Measurements from ENCODE around the gene RPS6KB2.

The RPS6KB2 gene

DNA sequence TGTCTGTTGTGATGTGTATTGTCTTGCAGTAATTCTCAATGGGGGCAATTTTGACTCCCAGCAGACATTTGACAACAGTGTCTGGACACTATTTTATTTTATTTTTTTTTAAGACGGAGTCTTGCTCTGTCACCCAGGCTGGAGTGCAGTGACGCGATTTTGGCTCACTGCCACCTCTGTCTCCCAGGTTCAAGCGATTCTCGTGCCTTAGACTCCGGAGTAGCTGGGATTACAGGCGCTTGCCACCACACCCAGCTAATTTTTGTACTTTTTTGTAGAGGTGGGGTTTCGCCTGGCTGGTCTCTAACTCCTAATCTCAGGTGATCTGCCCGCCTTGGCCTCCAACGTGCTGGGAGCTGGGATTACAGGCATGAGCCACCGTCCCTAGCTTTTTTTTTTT lies 1.4 kb downstream of the RPS6KB2 start:
- DNase-seq = no peak

DNA sequence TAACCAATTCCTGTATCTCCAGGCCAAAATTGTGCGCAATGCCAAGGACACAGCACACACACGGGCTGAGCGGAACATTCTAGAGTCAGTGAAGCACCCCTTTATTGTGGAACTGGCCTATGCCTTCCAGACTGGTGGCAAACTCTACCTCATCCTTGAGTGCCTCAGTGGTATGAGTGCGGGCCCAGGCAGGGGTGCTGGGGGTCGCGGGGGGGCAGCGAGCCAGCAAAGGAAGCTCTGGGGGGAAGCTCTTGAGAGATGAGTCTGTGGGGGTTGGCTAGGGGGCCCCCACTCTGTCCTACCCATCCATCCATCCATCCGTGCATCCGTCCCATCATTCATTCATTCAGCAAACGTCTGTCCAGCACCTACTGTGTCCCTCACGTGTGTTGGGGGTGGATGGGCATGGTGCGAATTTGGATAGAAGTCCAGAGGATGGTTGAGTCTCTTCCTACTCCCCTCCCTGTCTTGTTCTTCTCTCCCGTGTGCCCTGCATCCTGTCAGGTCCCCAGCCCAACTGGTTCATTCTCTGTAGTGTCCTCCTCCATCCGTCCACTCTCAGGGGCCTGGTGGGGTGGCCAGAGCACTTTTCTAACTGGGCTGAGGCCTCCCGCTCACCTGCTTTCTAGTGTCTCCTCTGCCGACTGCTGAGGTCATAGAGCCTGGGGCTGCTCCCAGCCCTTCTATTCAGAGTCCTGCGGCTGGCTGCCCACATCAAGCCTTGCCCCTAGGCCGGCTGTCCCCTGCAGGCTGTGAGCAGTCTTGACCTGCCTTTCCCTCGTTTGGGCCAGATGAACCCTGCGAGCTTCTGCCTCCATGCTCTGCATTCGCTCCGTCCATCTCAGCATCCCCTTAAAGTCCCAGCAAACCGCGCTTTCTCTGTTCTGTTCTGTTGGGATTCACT lies 3.3 kb downstream of the RPS6KB2 start:
- DNase-seq = no peak

DNA sequence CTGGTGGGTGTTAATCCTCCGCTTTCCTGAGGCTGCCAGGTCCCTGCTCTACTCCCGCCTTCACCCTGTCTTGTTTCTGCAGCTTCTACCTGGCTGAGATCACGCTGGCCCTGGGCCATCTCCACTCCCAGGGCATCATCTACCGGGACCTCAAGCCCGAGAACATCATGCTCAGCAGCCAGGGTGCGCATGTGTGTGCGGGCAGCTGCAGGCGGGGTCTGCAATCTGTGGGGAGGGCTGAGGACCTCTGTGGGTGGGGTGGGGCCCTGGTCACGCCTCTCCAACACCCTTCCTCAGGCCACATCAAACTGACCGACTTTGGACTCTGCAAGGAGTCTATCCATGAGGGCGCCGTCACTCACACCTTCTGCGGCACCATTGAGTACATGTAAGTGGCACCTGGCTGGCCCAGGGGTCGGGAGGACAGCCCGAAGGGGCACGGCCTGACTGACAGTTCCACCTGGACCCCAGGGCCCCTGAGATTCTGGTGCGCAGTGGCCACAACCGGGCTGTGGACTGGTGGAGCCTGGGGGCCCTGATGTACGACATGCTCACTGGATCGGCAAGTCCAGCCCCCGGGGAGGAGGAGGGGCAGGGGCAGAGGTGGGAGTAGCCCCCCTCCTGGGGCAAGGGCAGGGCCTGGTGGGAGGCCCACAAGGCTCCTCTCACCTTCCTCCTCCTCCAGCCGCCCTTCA lies 4.5 kb downstream of the RPS6KB2 start:
- no peak for DNase-seq

DNA sequence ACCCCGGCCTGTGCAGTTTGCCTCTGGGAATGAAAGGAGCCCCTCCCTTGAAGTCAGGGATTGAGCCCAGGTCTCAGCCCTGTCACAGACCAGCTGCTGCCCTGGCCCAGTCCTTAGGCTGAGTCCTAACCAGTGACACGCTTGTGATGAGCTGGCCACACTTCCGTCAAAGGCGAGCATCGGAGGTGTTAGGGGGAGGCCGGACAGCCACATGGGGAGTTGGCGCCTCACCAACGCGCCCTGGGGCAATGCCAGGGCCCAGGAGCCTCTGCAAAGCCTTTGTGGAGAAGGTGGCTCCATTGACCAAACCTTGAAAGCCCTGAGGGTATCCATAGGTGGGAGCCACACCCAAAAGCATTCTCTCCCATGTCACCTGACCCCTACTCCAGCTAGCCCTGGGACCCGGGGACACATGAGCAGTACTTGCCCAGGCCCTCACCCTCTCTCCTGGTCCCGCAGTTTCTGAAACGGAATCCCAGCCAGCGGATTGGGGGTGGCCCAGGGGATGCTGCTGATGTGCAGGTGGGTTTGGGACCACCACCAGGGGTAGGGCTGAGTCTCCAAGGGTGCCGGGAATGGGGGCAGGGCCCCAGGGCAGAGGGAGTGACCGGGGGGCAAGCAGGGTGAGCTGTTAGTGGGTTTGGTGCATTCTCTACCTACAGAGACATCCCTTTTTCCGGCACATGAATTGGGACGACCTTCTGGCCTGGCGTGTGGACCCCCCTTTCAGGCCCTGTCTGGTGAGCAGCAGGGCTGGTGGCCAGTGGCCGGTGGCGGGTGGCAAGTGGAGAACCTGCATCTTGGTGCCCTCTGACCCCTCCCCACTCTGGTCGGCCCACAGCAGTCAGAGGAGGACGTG lies 5.5 kb downstream of the RPS6KB2 start:
- no peak for DNase-seq

DNA sequence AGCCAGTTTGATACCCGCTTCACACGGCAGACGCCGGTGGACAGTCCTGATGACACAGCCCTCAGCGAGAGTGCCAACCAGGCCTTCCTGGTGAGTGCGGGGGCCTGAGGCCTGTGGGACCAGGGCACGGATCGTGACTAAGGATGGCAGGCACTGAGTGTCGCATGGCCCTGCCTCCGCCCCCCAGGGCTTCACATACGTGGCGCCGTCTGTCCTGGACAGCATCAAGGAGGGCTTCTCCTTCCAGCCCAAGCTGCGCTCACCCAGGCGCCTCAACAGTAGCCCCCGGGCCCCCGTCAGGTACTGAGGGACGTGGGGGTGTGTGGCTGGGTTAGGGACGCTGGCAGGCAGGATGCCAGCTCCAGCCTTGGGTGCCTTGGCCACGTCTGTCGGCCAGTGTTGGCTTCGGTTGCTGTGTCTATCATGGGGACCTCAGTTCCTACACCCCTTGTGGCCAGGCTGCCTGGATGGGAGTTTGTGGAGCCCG lies 6.1 kb downstream of the RPS6KB2 start:
- DNase-seq = no peak

DNA sequence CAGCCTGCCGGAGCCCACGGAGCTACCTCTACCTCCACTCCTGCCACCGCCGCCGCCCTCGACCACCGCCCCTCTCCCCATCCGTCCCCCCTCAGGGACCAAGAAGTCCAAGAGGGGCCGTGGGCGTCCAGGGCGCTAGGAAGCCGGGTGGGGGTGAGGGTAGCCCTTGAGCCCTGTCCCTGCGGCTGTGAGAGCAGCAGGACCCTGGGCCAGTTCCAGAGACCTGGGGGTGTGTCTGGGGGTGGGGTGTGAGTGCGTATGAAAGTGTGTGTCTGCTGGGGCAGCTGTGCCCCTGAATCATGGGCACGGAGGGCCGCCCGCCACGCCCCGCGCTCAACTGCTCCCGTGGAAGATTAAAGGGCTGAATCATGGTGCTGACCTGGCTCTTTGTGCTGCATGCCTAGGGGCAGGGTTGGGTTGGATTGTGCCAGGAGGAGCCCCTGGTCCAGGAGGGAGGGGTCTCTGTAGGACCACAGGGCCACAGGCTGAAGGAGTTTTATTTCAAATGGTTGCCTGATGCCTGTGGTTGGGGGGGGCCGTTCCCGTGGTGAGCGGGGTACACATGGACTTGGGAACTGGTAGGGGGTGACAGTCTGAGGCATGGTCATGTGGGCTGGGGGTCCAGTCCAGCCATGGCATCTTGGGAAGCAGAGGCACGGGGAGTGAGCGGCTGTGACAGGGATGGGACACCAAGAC lies 6.9 kb downstream of the RPS6KB2 start:
- DNase-seq = no peak

DNA sequence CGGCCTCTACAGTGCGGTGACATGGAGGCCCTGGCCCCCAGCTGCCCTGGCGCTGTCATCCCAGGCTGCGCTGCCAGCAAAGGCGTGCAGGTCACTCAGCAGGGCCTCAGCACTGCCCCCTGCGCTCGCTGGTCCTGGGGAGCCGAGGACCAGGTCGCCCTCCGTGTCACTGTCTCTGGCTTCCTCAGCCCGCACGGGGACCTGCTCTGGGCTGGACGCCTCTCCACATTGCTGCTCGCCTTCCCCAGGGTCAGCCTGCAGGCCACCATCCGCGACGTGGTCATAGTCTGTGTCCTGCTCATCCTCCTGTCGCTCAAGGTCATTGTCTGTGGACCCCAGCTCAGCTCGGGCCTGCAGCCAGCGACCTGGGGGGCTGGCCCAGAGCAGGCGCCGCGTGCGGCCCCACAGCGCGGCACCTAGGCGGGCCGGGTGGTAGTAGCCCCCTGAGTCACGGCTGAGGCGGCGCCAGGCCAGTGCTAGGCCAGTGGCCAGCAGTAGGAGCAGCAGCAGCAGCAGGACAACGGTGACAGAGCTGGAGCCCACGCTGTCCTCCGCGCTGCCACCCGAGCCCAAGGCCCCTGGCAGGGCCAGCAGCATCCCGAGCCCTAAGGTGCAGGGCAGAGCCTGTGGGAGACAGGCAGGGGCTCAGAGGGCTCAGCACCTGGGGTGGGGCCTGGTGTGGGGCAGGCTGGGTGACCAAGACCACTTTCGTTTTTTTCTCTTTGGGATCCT lies 7.6 kb downstream of the RPS6KB2 start:
- DNase-seq = no peak

DNA sequence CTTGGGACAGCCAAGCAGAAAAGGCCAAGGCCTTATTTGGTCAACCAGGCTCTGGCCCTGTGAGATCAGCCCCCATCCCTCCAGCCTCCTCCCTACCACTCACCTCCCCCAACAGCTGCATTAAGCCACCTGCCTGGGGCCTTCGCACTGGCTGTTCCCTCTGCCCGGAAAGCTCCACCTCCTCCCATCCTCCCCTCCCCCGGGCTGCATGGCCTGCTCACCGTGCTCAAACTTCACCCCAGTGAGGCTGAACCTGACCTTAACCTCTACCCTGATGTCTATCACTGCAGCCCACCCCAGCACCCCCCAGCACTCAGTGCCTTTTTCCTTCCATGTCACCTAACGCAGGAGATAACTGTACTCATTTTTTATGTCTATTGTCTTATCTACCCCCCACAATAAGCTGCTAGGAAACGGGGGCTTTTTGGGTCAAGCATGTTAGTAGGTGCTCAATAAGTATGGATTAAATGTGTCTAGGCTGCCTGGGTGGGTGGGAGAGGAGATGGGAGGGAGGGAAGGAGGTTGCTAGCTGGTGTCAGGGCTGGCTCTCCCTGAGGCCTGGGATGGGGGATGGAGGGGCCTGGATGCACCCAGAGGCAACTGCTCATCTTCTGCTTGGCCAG lies 8.3 kb downstream of the RPS6KB2 start:
- DNase-seq = peak in 2 of 4 experiments; percentile 38 to 55

DNA sequence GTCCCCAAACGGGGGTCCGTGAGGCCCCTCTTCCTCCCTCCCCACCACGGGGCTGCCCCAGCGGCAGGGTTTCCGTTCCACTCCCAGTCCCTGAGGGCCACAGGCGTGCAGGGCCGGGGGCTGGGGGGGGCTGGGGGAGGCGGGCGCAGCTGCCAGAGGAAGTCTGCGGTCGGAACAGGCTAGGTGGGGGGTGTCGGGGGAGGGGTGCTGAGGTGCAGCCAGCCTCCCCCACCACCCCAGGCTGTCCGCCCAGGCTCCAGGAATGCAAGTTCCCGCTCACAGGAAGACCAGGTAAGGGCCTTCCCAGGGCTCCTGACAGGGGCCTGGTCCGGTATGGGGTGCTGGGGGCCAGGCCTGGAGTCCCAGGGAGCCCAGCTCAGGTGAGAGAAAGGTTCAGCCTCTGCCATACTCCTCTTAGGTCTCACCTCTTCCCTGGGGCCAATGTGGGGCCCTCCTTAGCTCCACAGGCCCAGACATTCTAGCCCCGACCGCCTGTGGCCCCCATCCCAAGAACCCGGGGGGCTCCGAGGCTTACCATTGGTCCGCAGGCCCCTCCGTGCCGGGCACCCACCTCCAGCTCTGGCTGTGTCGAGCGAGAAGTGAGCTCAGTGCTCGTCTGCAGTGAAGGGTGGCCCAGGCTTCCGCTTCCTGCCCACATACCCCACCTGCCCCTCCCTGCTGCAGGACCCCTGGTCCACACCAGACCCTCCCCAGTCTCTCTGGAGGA lies 9.0 kb downstream of the RPS6KB2 start, which contains the start of gene PTPRCAP:
TSS of gene PTPRCAP (minus strand) at position 601 of the 727 bp plus-strand sequence. CDS start at position 538, 63 bp downstream.
- peak in 2 of 4 experiments; percentile 75 to 83 for DNase-seq

DNA sequence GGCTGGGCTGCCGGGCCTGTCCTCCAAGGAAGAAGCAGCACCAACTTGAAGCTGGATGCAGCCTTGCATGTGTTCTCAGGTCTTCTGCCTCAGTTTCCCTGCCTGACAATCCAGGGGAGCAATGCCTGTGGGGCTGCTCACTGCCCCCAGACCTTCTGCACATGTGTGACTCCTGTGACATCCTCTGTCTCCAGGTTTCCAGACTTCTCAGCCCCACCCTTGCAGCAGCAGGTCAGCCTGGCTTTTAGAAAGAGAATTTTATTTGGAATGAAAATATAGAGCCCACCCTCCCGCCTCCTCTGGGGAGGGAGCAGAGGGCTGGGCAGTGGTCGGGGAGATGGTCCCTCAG lies 9.5 kb downstream of the RPS6KB2 start:
- DNase-seq = no peak

DNA sequence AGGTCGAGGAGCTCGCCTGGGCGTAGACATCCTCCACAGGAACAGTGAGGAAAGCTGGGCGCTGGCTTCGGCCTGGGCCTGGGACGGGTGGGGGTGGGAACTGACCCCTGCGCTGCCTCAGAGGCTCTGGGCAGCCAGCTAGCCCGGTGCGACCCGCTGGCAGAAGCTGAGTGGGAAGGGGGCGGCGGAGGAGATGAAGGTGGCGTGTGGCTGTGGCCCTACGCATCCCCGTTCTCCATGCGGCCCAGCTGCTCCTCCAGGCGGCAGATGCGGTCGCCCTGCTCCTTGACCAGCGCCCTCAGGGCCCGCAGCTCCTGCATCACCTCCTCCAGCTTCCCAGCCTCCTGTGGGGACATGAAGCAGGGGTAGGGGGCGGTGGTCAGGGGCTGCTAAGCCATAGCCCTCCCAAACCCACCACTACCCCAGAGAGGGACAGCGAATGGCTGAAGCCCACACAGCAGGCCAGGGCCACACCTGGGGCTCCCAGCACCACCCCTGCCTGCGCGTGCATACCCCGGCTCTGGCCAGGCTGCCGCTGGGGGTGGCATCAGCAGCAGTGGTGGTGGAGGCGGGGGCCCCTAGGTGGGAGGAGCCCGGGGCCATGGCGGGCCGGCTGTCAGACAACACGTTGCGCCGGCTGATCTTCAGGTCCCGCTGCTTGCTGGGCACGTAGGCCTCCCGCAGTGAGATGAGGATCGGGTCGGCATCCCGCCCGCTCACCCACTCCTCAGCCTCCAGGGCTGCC lies 10.0 kb downstream of the RPS6KB2 start:
- DNase-seq = peak; percentile 32 to 69 (median 48)

DNA sequence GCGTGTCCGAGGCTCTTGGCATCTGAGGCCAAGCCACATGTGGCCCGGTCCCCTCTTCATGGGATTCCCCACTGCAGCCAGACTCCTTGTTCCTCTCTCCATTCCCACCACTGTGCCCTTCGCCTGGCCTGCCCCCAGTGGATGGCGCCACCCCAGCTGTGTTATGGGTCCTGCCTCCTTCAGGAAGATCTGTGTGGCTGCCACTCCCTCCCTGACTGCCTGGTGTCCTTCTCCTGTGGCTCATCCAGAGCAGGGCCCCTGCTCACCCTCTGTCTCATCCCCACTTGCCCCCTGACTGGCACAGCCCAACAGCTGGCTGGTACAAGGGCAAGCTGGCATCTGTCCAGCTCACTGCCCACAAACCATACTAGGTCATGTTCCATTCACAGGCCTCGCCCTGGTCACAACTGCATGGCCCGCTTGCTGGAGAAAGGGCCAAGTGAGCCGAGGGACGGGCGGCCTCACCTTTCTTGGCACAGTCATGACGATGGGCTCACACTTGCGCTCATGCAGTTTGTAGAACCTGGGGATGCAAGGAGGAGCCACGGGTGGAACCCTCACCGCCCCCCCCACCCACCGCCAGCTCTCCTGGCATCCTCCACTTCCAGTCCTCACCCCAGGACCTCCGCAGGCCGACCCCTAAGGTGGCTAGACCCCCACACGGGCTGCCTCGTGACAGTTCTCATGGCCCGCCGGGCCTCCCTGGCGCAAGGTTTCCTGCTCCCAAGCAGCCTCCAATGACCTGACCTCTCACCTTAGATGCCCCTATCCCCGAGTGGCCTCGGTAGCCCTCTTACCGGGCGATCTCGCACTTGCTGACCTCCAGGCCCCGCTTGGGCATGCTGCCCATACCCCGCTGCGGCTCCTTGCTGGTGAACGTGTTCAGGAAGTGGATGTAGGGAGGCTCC lies 11.3 kb downstream of the RPS6KB2 start:
- no peak for DNase-seq

DNA sequence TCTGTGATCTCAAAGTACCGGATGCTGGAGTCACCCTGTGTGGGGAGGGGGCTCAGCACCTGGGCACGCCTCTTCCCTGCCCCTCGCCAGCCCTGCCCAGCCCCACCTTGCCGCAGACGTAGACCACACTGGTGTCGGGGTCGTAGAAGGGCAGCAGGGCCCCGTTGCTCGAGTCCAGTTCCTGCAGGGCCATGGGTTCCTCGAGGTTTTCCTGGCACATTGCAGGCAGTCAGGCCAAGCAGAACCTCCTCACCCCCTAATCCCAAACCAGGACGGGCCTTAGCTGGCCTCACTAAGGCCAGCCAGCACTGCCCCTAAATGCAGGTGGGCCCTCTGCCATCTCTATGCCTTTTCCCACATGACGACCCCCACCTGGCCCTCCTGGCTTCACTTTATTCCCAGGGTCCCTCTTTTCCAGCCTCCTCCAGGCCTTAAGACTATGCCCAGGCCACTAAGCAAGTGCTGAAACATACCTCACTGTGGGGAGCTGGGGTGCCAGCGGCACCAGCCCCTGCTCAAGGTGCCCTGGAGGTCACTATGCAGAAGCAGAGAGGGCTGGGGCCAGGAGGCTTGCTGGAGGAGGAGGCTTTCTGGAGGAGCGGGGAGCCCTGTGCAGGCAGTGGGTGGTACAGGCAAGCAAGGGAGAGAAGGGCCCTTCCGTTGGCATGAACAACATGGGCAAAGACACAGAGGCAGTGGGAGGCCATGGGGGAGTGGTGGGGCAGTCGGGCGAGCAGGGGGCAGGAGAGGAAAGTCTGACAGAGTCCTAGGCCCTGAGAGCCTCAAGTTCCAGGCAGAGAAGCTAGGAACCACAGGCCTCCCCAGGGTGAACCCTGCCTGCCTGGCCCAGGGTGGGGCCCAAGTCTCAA lies 12.2 kb downstream of the RPS6KB2 start:
- no peak for DNase-seq

DNA sequence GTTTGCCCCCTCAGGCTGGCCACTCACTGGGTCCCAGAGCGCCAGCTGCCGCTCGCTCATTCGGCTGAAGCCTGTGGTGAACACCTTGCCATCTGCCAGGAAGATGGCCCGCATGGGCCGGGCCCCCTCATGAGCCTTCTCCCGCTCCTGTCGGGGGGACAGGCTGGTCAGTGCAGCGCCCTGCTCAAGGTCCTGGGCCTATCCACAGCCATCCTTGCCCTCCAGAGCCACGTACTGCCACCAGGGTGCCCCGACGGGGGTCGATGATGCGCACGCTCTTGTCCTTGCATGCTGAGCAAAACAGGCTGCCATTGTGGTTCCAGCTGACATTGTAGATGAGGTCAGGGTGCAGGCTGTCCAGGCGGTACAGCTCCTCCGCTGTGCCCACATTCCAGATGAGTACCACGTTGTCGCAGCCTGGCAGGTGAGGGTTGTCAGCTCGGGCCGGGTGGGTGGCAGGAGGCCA lies 12.8 kb downstream of the RPS6KB2 start:
- DNase-seq = no peak

DNA sequence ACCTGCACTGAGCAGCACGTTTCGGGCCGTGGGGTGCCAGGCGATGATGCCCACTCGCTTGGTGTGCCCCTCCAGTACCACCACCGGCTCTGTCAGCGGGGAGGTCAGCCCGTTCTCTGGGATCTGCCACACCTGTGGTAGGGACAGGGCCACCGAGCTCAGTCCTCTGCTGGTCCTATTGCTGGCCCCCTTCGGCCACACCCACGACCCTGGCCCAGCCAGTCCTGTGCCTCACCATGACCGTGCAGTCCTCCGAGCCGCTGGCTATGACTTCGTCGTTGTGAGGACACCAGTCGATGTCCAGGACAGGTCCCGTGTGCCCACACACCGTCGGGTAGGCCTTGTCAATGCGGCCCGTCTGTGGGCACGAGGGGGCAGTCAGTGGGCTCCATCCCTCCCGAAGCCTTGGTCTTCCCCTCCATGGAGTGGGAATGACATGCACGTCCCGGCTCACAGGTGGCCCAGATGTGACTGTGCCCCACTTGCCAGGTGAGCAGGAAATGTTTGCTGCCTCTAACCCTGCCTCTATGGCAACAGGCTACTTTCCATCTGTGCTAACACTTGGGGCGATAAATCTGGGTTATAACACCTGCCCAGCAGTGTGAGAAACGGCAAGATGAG lies 13.5 kb downstream of the RPS6KB2 start:
- no peak for DNase-seq

DNA sequence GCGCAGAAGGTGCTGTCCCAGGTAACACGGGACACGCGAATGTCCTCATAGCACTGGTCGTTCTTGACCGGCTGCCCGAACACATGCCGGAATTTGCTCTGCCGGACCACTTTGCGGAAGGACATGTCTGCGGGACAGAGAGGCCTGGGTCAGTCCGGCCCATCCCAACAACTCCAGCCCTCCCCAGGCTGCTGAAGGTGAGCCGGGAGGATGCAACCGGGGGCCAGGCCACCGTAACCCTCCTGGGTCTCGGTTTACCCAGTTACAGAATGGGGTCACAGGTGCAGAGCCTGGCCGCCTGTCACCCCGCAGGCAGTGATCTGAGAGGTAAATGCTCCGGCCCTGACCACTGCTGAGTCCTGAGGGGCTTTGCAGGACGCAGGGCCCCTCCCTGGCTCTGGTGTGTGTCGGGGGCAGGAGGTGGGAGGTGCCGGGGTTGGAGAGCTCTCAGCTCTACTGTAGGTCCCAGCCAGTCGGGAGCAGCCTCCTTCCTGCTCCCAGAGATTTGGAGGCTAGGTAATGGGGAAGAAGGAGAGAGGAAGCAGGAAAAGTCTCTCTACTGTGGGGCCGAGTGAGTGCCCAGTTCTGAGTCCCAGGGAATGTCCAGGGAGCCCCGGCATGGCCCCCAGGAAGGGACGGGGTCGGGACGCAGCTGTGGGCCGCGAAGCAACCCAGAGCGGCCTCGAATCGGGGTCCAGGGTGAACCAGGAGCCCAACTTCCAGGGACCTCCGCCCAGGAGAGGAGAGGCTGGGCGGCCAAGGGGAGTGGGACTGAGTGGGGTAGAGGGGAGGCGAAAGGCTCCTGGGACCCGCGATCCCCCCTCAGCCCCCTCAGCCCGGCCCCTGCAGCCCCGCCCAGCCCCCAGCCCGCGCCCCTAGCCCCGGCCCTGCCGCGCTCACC lies 14.5 kb downstream of the RPS6KB2 start:
- no peak for DNase-seq

Data from activated naive CD4-positive, alpha-beta T cell (primary cell).